DND-41 (cell line): Measurements from ENCODE around the gene HTR3B.

ENCODE experiments used
- CTCF ChIP-seq: IDR thresholded peaks from 2 replicates; pipeline ENCODE4 v1.5.1; 2012; ENCODE audit warnings: borderline replicate concordance, low read length, moderate library complexity, mild to moderate bottlenecking; ENCODE audit not compliant: poor library complexity, severe bottlenecking; ENCODE audit errors: extremely low read depth
- EZH2 ChIP-seq: IDR thresholded peaks from 3 replicates; pipeline ENCODE4 v1.6.1; 2012; ENCODE audit warnings: borderline replicate concordance, low read depth, mild to moderate bottlenecking, moderate library complexity, low read length, inconsistent platforms; ENCODE audit not compliant: severe bottlenecking

GRCh38 chr11:113977071-113977490, 72.5 kb downstream of the HTR3B start:
- TF ChIP-seq CTCF (no peak), EZH2 (no peak)
